A673 (cell line): Measurements from ENCODE around the gene SCAF4. TPM values are rescaled to one million over a fixed set of nuclear protein-coding genes. Genes with fewer than 3 reads are reported as not detected.

Source experiments
- BruUV-seq: library from RNA; stranded (reverse); fragments of 400-500 nt; replicated peaks from 2 replicates; lab custom pipeline; 2021; lab: Mats Ljungman, UMichigan
- CTCF ChIA-PET: fragments of 300-600 bp; sonication (Branson Sonifier 250); formaldehyde crosslinking; loops from one replicate; lab custom pipeline; 2022; ENCODE audit warnings: antibody characterized with exemption; lab: Charles Lee
- POLR2A ChIA-PET: fragments of 300-600 bp; sonication (Branson Sonifier 250); formaldehyde crosslinking; loops from one replicate; lab custom pipeline; 2022; ENCODE audit warnings: antibody characterized with exemption; ENCODE audit not compliant: low non-redundant PET; lab: Charles Lee
- DNase-seq: peaks from one replicate; pipeline ENCODE4 v3.0.0-alpha.2; 2015; ENCODE audit warnings: low spot score
- H3K27ac ChIP-seq: fragments of 200-600 bp; sonication (generic); 2 replicates; pipeline ENCODE4 v1.5.1; 2016; ENCODE audit warnings: mixed run types, low read depth, mild to moderate bottlenecking, mixed read lengths, antibody characterized with exemption, low read length; ENCODE audit not compliant: poor library complexity, severe bottlenecking
- H3K27me3 ChIP-seq: fragments of 200-600 bp; sonication (generic); replicated peaks from 2 replicates; pipeline ENCODE4 v1.6.1; 2017; ENCODE audit warnings: mixed run types, low read depth, mild to moderate bottlenecking, mixed read lengths, antibody characterized with exemption, low read length; ENCODE audit not compliant: insufficient read depth, poor library complexity
- H3K36me3 ChIP-seq: fragments of 200-600 bp; sonication (generic); 2 replicates; pipeline ENCODE4 v1.6.1; 2016; ENCODE audit warnings: mixed run types, mild to moderate bottlenecking, mixed read lengths, antibody characterized with exemption, low read length; ENCODE audit not compliant: insufficient read depth, poor library complexity, severe bottlenecking
- H3K4me1 ChIP-seq: fragments of 200-600 bp; sonication (generic); 2 replicates; pipeline ENCODE4 v1.6.1; 2017; ENCODE audit warnings: mixed run types, mild to moderate bottlenecking, mixed read lengths, antibody characterized with exemption, low read length; ENCODE audit not compliant: insufficient read depth, poor library complexity, severe bottlenecking
- H3K4me3 ChIP-seq: fragments of 200-600 bp; sonication (generic); 2 replicates; pipeline ENCODE4 v1.5.1; 2016; ENCODE audit warnings: low read depth, mixed run types, mild to moderate bottlenecking, mixed read lengths, low read length; ENCODE audit not compliant: poor library complexity, severe bottlenecking
- H3K9me3 ChIP-seq: fragments of 200-600 bp; sonication (generic); 2 replicates; pipeline ENCODE4 v1.6.1; 2016; ENCODE audit warnings: mixed run types, low read depth, mild to moderate bottlenecking, mixed read lengths, antibody characterized with exemption, low read length; ENCODE audit not compliant: poor library complexity, severe bottlenecking
- CTCF ChIP-seq: fragments of 300-800, 200-600 bp; sonication (generic); conservative IDR thresholded peaks from 2 replicates; pipeline ENCODE4 v1.5.1; 2017; ENCODE audit warnings: low read depth, mild to moderate bottlenecking, antibody characterized with exemption, low read length, moderate library complexity, mixed read lengths
- EZH2 ChIP-seq: fragments of 200-600 bp; sonication (generic); IDR thresholded peaks from 2 replicates; pipeline ENCODE4 v1.6.1; 2017; ENCODE audit warnings: borderline replicate concordance, low read depth, mild to moderate bottlenecking, mixed read lengths, antibody characterized with exemption, low read length; ENCODE audit not compliant: poor library complexity, severe bottlenecking
- intact Hi-C: fragments of 100-400 bp; cut with micrococcal nuclease; formaldehyde crosslinking; loops from one replicate; pipeline ENCODE4 v1.10.0; 2022; ENCODE audit not compliant: unreplicated experiment
- total RNA-seq: library from RNA; stranded (reverse); gene quantifications from 2 replicates; pipeline ENCODE4 v1.2.3, GENCODE V29; 2021

The SCAF4 gene
- total RNA-seq, 1 experiment from 2014 or later = 57.0 TPM

- Histone ChIP-seq H3K27me3 (no peaks in the 10 kb centered on the region), H3K27ac (no peak overlapping the region), H3K36me3 (no peaks in the 10 kb centered on the region), H3K4me1 (no peaks in the 10 kb centered on the region), H3K9me3 (no peaks in the 10 kb centered on the region), H3K4me3 (no peak overlapping the region)
- CTCF ChIA-PET = no interaction called here
- POLR2A ChIA-PET = no interaction called here
- intact Hi-C loops = no loop called here
- no peak for DNase-seq
- BruUV-seq = no TSS peak
- TF ChIP-seq EZH2 (no peak), CTCF (no peak)
Observed at GRCh38 chr21:31760931-31761330, 29.0 kb upstream of the SCAF4 start.

- Histone ChIP-seq H3K36me3 (no peaks in the 10 kb centered on the region), H3K9me3 (no peaks in the 10 kb centered on the region), H3K4me3 (no peak overlapping the region), H3K27me3 (no peaks in the 10 kb centered on the region), H3K4me1 (no peaks in the 10 kb centered on the region), H3K27ac (no peak overlapping the region)
- POLR2A ChIA-PET = no interaction called here
- TF ChIP-seq EZH2 = no peak
- TF ChIP-seq CTCF = no peak
- intact Hi-C loops = no loop called here
- no peak for DNase-seq
- no TSS peak for BruUV-seq
- CTCF ChIA-PET = no interaction called here
Observed at GRCh38 chr21:31756787-31757186, 24.9 kb upstream of the SCAF4 start.

DNA sequence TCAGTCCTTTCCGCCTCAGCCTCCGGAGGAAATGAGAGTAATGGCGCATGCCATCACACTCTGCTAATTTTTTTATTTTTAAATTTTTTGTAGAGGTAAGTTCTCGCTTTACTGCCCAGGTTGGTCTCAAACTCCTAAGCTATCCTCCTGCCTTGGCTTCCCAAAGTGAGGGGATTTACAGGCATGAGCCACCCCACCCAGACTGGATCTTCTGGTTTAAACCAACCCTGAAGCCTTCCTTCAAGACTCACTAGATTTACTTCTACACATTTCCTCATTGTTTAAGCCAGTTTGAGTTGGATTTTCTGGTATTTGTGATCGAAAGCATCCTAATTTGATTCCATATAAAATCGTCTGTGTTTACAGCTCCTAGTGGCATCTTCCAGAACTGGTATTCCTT lies 23.1 kb upstream of the SCAF4 start:
- CTCF ChIA-PET = no interaction called here

More for the DNA sequence above, 23.1 kb upstream of the SCAF4 start:
- no peak overlapping the region for H3K27ac ChIP-seq
- no peak for TF ChIP-seq CTCF
- no peak for TF ChIP-seq EZH2
- DNase-seq = no peak
- POLR2A ChIA-PET = no interaction called here
- H3K36me3 ChIP-seq = no peaks in the 10 kb centered on the region
- H3K9me3 ChIP-seq = no peaks in the 10 kb centered on the region
- no peak overlapping the region for H3K4me3 ChIP-seq
- no TSS peak for BruUV-seq
- no peaks in the 10 kb centered on the region for H3K4me1 ChIP-seq
- no peaks in the 10 kb centered on the region for H3K27me3 ChIP-seq
- intact Hi-C loops = no loop called here
